ENCODE data around the gene ACKR2.

The ACKR2 gene

DNA sequence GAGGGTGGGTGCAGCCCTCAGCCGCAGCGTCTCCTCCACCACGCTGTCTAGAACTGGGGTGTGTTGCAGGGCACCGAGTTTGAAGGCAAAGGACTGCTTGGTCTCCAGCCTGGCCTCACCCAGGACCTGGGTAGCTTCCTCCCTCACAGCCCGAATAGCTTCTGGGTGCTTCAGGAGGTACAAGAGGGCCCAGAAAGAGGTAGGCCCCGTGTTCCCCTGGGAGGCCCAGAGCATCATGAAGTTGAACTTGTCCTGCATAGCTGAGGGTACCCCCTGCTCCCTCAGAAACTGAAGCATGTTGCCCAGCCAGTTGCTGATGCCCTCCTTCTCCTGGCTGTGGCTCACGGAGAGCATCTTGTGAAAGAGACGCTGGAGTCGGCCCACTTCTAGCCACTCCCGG lies 65.5 kb downstream of the ACKR2 start:
- TF ChIP-seq, protein P1, sequence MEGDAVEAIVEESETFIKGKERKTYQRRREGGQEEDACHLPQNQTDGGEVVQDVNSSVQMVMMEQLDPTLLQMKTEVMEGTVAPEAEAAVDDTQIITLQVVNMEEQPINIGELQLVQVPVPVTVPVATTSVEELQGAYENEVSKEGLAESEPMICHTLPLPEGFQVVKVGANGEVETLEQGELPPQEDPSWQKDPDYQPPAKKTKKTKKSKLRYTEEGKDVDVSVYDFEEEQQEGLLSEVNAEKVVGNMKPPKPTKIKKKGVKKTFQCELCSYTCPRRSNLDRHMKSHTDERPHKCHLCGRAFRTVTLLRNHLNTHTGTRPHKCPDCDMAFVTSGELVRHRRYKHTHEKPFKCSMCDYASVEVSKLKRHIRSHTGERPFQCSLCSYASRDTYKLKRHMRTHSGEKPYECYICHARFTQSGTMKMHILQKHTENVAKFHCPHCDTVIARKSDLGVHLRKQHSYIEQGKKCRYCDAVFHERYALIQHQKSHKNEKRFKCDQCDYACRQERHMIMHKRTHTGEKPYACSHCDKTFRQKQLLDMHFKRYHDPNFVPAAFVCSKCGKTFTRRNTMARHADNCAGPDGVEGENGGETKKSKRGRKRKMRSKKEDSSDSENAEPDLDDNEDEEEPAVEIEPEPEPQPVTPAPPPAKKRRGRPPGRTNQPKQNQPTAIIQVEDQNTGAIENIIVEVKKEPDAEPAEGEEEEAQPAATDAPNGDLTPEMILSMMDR (IDR thresholded peaks at IDR 0.05; ENCODE audit: borderline replicate concordance, extremely low read depth, low read length, poor library complexity, severe bottlenecking): no peak
- no peak for TF ChIP-seq EZH2 (IDR thresholded peaks at IDR 0.05; ENCODE audit: borderline replicate concordance, low read depth, low read length, severe bottlenecking)
- Histone ChIP-seq H2AFZ (ENCODE audit: low read depth, low read length) (no peak overlapping the region), H4K20me1 (ENCODE audit: insufficient read depth, low read length) (no peaks in the 10 kb centered on the region), H3K27me3 (ENCODE audit: insufficient read depth, low read length, poor library complexity) (peaks cover 19% of the 10 kb centered on the region), H3K27ac (ENCODE audit: low read length) (no peak overlapping the region), H3K4me2 (ENCODE audit: insufficient read depth, low read length) (no peak overlapping the region), H3K4me3 (ENCODE audit: low read depth in 1 of 2, low read length in 2 of 2) (no peak overlapping the region), H3K9me3 (ENCODE audit: insufficient read depth, low read length, severe bottlenecking) (no peaks in the 10 kb centered on the region), H3K36me3 (ENCODE audit: insufficient read depth, low read length) (no peaks in the 10 kb centered on the region), H3K9ac (ENCODE audit: low read depth, low read length) (no peak overlapping the region), H3K4me1 (ENCODE audit: insufficient read depth, low read length) (no peaks in the 10 kb centered on the region), H3K79me2 (ENCODE audit: insufficient read depth, low read length) (no peaks in the 10 kb centered on the region)
- DNase-seq (no peak), ATAC-seq (ENCODE audit: insufficient read depth, low read depth) (no peak)

DNA sequence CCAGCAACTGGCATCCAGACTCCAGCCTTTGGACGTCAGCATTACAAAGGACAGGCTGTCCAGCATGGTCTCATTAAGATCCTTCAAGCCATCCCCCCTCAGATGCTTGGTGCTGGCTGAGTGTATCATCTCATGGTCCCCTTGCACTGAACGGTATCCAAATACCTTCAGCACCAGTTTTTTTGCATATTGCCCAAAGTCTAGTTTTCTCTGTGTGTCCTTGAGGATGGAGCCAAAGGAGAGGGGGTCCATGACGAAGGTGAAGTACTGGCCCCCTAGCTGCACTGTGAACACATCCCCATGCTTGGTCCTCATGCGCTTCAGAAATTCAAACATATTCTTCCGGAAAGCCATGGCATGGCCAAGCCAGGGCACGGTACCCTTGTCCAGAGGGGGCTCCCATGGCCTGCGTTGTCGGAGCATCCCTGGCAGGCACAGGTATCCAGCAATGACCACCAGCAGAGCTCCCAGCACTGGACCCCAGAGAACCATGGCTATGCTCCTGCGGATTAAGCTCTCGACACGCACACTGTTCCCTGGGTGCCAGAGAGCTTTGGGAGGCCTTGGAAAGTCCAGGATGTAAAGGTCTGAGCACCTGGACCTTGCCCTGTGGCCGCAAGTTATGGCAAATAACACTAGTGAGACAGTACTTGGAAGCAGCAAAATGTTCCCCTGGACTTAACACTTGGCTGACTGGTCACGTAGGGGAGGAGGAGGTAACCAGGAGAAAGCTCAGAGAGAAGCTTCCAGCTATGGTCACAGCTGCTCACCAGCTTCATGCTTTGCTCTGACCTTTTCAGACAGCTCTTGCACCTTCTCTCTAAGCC lies 66.3 kb downstream of the ACKR2 start, which contains the start of gene CYP8B1:
Gene CYP8B1 (minus strand): TSS at position 555 of the 827 bp plus-strand sequence. CDS start 63 bp downstream, at position 492.
- Histone ChIP-seq H3K79me2 (ENCODE audit: insufficient read depth, low read length) (no peaks in the 10 kb centered on the region), H4K20me1 (ENCODE audit: insufficient read depth, low read length) (no peaks in the 10 kb centered on the region), H3K9me3 (ENCODE audit: insufficient read depth, low read length, severe bottlenecking) (no peaks in the 10 kb centered on the region), H3K27me3 (ENCODE audit: insufficient read depth, low read length, poor library complexity) (peaks cover 19% of the 10 kb centered on the region), H3K27ac (ENCODE audit: low read length) (no peak within 1 kb of the TSS), H3K9ac (ENCODE audit: low read depth, low read length) (no peak within 1 kb of the TSS), H3K36me3 (ENCODE audit: insufficient read depth, low read length) (no peaks in the 10 kb centered on the region), H2AFZ (ENCODE audit: low read depth, low read length) (no peak within 1 kb of the TSS), H3K4me1 (ENCODE audit: insufficient read depth, low read length) (peaks cover 3% of the 10 kb centered on the region), H3K4me2 (ENCODE audit: insufficient read depth, low read length) (no peak within 1 kb of the TSS), H3K4me3 (ENCODE audit: low read depth in 1 of 2, low read length in 2 of 2) (no peak within 1 kb of the TSS)
- TF ChIP-seq, protein P1 (IDR thresholded peaks at IDR 0.05; ENCODE audit: borderline replicate concordance, extremely low read depth, low read length, poor library complexity, severe bottlenecking): no peak
- no peak for TF ChIP-seq EZH2 (IDR thresholded peaks at IDR 0.05; ENCODE audit: borderline replicate concordance, low read depth, low read length, severe bottlenecking)
- ATAC-seq (ENCODE audit: insufficient read depth, low read depth) (no peak), DNase-seq (no peak)

DNA sequence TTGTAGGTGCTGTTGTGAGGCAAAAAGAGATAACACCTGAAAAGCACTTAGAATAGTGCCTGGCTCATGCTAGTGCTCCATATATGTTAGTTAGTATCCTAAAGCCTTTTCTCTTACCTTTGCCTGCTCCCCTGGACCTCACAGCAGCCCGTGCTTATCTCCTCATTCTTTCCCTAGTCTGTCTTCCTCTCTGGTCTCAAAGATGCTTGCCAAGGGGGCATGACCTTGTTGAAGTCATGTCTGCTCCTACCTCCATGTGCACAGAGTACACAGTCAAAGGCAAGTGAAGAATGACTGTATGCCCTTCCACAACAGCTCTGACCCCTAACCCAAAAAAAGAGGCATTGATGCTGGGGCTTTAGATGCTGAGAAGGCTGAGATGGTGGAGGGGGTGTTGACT lies 67.2 kb downstream of the ACKR2 start:
- H2AFZ ChIP-seq (ENCODE audit: low read depth, low read length): no peak overlapping the region
- ATAC-seq (ENCODE audit: insufficient read depth, low read depth) (no peak), DNase-seq (no peak)
- no peaks in the 10 kb centered on the region for H3K36me3 ChIP-seq (ENCODE audit: insufficient read depth, low read length)
- H3K27me3 ChIP-seq (ENCODE audit: insufficient read depth, low read length, poor library complexity): peaks cover 19% of the 10 kb centered on the region
- no peaks in the 10 kb centered on the region for H4K20me1 ChIP-seq (ENCODE audit: insufficient read depth, low read length)
- no peaks in the 10 kb centered on the region for H3K9me3 ChIP-seq (ENCODE audit: insufficient read depth, low read length, severe bottlenecking)
- no peaks in the 10 kb centered on the region for H3K79me2 ChIP-seq (ENCODE audit: insufficient read depth, low read length)
- H3K4me2 ChIP-seq (ENCODE audit: insufficient read depth, low read length): no peak overlapping the region
- no peak for TF ChIP-seq EZH2 (IDR thresholded peaks at IDR 0.05; ENCODE audit: borderline replicate concordance, low read depth, low read length, severe bottlenecking)
- TF ChIP-seq, protein P1 (IDR thresholded peaks at IDR 0.05; ENCODE audit: borderline replicate concordance, extremely low read depth, low read length, poor library complexity, severe bottlenecking): no peak
- H3K27ac ChIP-seq (ENCODE audit: low read length): no peak overlapping the region
- H3K4me3 ChIP-seq (ENCODE audit: low read depth in 1 of 2, low read length in 2 of 2): no peak overlapping the region
- no peak overlapping the region for H3K9ac ChIP-seq (ENCODE audit: low read depth, low read length)
- H3K4me1 ChIP-seq (ENCODE audit: insufficient read depth, low read length): peaks cover 12% of the 10 kb centered on the region

Data from DND-41 (cell line).